ENCODE results near the gene GBF1. TPM values are rescaled to one million over a fixed set of nuclear protein-coding genes. Genes with fewer than 3 reads are reported as not detected.

GBF1 gene
- total and polyA plus RNA-seq, 10 of the 15 experiments (the other 5 are each of a cell fraction or from before 2014, with no cell fraction given): 0.82 to 42.0 (median 21.8) TPM

- CTCF ChIA-PET: interaction anchor here (2.8 to 12.1 kb wide), 3 partner anchors 17 to 171 kb away, joined by 10 to 69 read pairs (median 11); no protein-coding TSS in a partner anchor
- Histone ChIP-seq H3K36me3 (ENCODE audit: control insufficient read depth in 2 of 2, insufficient read depth in 2 of 2, low read length in 1 of 2) (peaks cover 19 to 38% of the 10 kb centered on the region in 2 experiments), H3K4me3 (no peak overlapping the region), H3K4me1 (ENCODE audit: control insufficient read depth, insufficient read depth, low read length) (peaks cover 13% of the 10 kb centered on the region), H3K79me2 (ENCODE audit: control insufficient read depth, insufficient read depth, low read length) (peaks cover 32% of the 10 kb centered on the region), H3K9ac (ENCODE audit: control insufficient read depth, insufficient read depth, low read length) (no peak overlapping the region), H3K27ac (ENCODE audit: control insufficient read depth, insufficient read depth) (no peak overlapping the region), H3K27me3 (replicated peaks in 1 of 2; ENCODE audit: control insufficient read depth in 2 of 2, insufficient read depth in 2 of 2, low read length in 1 of 2) (no peaks in the 10 kb centered on the region), H3K9me3 (replicated peaks; ENCODE audit: control insufficient read depth, insufficient read depth, low read length) (no peaks in the 10 kb centered on the region), H4K20me1 (ENCODE audit: control insufficient read depth, insufficient read depth) (peaks cover 4% of the 10 kb centered on the region; the same call in 1 of the 2 replicates), H3K4me2 (ENCODE audit: control insufficient read depth, insufficient read depth) (no peak overlapping the region), H2AFZ (ENCODE audit: control insufficient read depth, low read depth, low read length) (no peak overlapping the region)
- TF ChIP-seq, protein P1, sequence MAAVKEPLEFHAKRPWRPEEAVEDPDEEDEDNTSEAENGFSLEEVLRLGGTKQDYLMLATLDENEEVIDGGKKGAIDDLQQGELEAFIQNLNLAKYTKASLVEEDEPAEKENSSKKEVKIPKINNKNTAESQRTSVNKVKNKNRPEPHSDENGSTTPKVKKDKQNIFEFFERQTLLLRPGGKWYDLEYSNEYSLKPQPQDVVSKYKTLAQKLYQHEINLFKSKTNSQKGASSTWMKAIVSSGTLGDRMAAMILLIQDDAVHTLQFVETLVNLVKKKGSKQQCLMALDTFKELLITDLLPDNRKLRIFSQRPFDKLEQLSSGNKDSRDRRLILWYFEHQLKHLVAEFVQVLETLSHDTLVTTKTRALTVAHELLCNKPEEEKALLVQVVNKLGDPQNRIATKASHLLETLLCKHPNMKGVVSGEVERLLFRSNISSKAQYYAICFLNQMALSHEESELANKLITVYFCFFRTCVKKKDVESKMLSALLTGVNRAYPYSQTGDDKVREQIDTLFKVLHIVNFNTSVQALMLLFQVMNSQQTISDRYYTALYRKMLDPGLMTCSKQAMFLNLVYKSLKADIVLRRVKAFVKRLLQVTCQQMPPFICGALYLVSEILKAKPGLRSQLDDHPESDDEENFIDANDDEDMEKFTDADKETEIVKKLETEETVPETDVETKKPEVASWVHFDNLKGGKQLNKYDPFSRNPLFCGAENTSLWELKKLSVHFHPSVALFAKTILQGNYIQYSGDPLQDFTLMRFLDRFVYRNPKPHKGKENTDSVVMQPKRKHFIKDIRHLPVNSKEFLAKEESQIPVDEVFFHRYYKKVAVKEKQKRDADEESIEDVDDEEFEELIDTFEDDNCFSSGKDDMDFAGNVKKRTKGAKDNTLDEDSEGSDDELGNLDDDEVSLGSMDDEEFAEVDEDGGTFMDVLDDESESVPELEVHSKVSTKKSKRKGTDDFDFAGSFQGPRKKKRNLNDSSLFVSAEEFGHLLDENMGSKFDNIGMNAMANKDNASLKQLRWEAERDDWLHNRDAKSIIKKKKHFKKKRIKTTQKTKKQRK (IDR thresholded peaks at IDR 0.05; ENCODE audit: low read depth, low read length): no peak
- no peak for TF ChIP-seq CHD1 (IDR thresholded peaks at IDR 0.05; ENCODE audit: low read depth, low read length)
- TF ChIP-seq POLR2A (IDR thresholded peaks at IDR 0.05; ENCODE audit: low read depth, low read length): peak; percentile 7; the same call in 1 of the 2 replicates
- TF ChIP-seq MEF2B (IDR thresholded peaks at IDR 0.05; ENCODE audit: partially characterized antibody, poor library complexity, severe bottlenecking): no peak
- no peak for TF ChIP-seq PML (IDR thresholded peaks at IDR 0.05; ENCODE audit: low read length)
- no peak for TF ChIP-seq SREBF2 (IDR thresholded peaks at IDR 0.05; ENCODE audit: low read length)
- POLR2A ChIA-PET: interaction anchor here (0.7 kb wide), 1 partner anchor 52 kb away, joined by 3 read pairs; no protein-coding TSS in a partner anchor
- SMC1A ChIA-PET (ENCODE audit: uncharacterized antibody, unreplicated experiment): interaction anchor here (1.3 to 2.2 kb wide), 2 partner anchors 172 to 182 kb away, joined by 3 to 4 read pairs; no protein-coding TSS in a partner anchor
- in situ Hi-C loops (cut with MboI): no loop called here
- 74% methylated on average over 18 of the region's 18 CpGs for WGBS (ENCODE audit: insufficient coverage, insufficient replicate concordance, low lambda C conversion rate, missing lambda C conversion rate)
- no peak for FAIRE-seq
- BruUV-seq (replicated peaks): no TSS peak
- intact Hi-C loops (cut with micrococcal nuclease; ENCODE audit: unreplicated experiment): no loop called here
- RAD21 ChIA-PET (ENCODE audit: unreplicated experiment): no interaction called here
- ATAC-seq: no peak
- no peak for DNase-seq (ENCODE audit: low read depth, low spot score)
Observed at GRCh38 chr10:102401735-102402511, 156.6 kb downstream of the GBF1 start.

Data from GM12878 (cell line).